HEK293T (cell line): ENCODE results near the gene CLEC16A.

Experiments
- CTCF ChIA-PET: fragments of 350-600 bp; formaldehyde crosslinking; extraction: SDS; loops from one replicate; lab custom pipeline; 2021; ENCODE audit warnings: antibody characterized with exemption, inconsistent platforms; lab: Yijun Ruan, JAX
- POLR2A ChIA-PET: fragments of 350-600 bp; formaldehyde crosslinking; extraction: SDS; loops from one replicate; lab custom pipeline; 2020; ENCODE audit warnings: antibody characterized with exemption, inconsistent platforms; lab: Yijun Ruan, JAX
- DNase-seq: peaks from one replicate; pipeline ENCODE4 v3.0.0; 2012; ENCODE audit warnings: mixed read lengths; ENCODE audit errors: extremely low spot score
- ARNT ChIP-seq: fragments of 450-650 bp; IDR thresholded peaks from 2 replicates; pipeline ENCODE4 v1.6.1; 2017; ENCODE audit warnings: mild to moderate bottlenecking
- BHLHE40 ChIP-seq: fragments of 450-650 bp; IDR thresholded peaks from 2 replicates; pipeline ENCODE4 v1.6.1; 2016; ENCODE audit warnings: mild to moderate bottlenecking, moderate library complexity, borderline replicate concordance
- CTBP1 ChIP-seq: fragments of 450-650 bp; IDR thresholded peaks from 2 replicates; pipeline ENCODE4 v1.6.1; 2016; ENCODE audit warnings: borderline replicate concordance
- ELF4 ChIP-seq: fragments of 450-650 bp; IDR thresholded peaks from 2 replicates; pipeline ENCODE4 v1.6.1; 2017; ENCODE audit warnings: antibody characterized with exemption
- FOXA1 ChIP-seq: fragments of 450-650 bp; IDR thresholded peaks from 2 replicates; pipeline ENCODE4 v1.6.1; 2016; ENCODE audit warnings: mild to moderate bottlenecking
- FOXK2 ChIP-seq: fragments of 450-650 bp; IDR thresholded peaks from 2 replicates; pipeline ENCODE4 v1.6.1; 2016; ENCODE audit warnings: mild to moderate bottlenecking
- FOXM1 ChIP-seq: fragments of 450-650 bp; IDR thresholded peaks from 2 replicates; pipeline ENCODE4 v1.6.1; 2017; ENCODE audit warnings: mild to moderate bottlenecking, borderline replicate concordance
- HDGF ChIP-seq: fragments of 450-650 bp; IDR thresholded peaks from 2 replicates; pipeline ENCODE4 v1.6.1; 2017; ENCODE audit warnings: antibody characterized with exemption, borderline replicate concordance
- L3MBTL2 ChIP-seq: fragments of 450-650 bp; conservative IDR thresholded peaks from 2 replicates; pipeline ENCODE4 v1.6.1; 2016; ENCODE audit warnings: mild to moderate bottlenecking
- LEF1 ChIP-seq: fragments of 450-650 bp; IDR thresholded peaks from 2 replicates; pipeline ENCODE4 v1.6.1; 2017; ENCODE audit warnings: mild to moderate bottlenecking, borderline replicate concordance
- NFRKB ChIP-seq: fragments of 450-650 bp; IDR thresholded peaks from 2 replicates; pipeline ENCODE4 v1.6.1; 2016; ENCODE audit warnings: mild to moderate bottlenecking, moderate library complexity
- PKNOX1 ChIP-seq: fragments of 450-650 bp; IDR thresholded peaks from 2 replicates; pipeline ENCODE4 v1.6.1; 2016
- SP1 ChIP-seq: fragments of 450-650 bp; IDR thresholded peaks from 2 replicates; pipeline ENCODE4 v1.6.1; 2017
- SUZ12 ChIP-seq: fragments of 450-650 bp; IDR thresholded peaks from 2 replicates; pipeline ENCODE4 v1.6.1; 2016; ENCODE audit warnings: mild to moderate bottlenecking
- TARDBP ChIP-seq: fragments of 450-650 bp; IDR thresholded peaks from 2 replicates; pipeline ENCODE4 v1.6.1; 2016
- ZNF384 ChIP-seq: fragments of 450-650 bp; IDR thresholded peaks from 2 replicates; pipeline ENCODE4 v1.6.1; 2016

CLEC16A gene

GRCh38 chr16:11190588-11191560 lies 246.5 kb downstream of the CLEC16A start:
- no peak for DNase-seq
- TF ChIP-seq SP1 (no peak), BHLHE40 (no peak), FOXK2 (no peak), FOXA1 (no peak), HDGF (no peak), NFRKB (no peak), ARNT (no peak), ZNF384 (no peak), FOXM1 (no peak), ELF4 (no peak), CTBP1 (no peak), TARDBP (no peak), L3MBTL2 (no peak), LEF1 (no peak)
- POLR2A ChIA-PET: no interaction called here
- CTCF ChIA-PET: interaction anchor here (1.4 kb wide), 2 partner anchors 10 kb away, joined by 4 to 5 read pairs; no protein-coding TSS in a partner anchor

- ChIA-PET POLR2A (no interaction called here), CTCF (interaction anchor here (1.4 kb wide), 1 partner anchor 9 kb away, joined by 4 read pairs; no protein-coding TSS in a partner anchor)
- DNase-seq: no peak
- TF ChIP-seq FOXK2: no peak
- TF ChIP-seq BHLHE40: no peak
- TF ChIP-seq HDGF: no peak
- TF ChIP-seq CTBP1: no peak
- no peak for TF ChIP-seq ELF4
- TF ChIP-seq ZNF384: no peak
- TF ChIP-seq PKNOX1: no peak
- TF ChIP-seq NFRKB: no peak
- TF ChIP-seq L3MBTL2: no peak
- TF ChIP-seq ARNT: no peak
- no peak for TF ChIP-seq LEF1
- no peak for TF ChIP-seq FOXM1
- TF ChIP-seq FOXA1: no peak
- TF ChIP-seq SUZ12: no peak
- TF ChIP-seq TARDBP: no peak
- TF ChIP-seq SP1: no peak
Measured at GRCh38 chr16:11191665-11192064, 247.3 kb downstream of the CLEC16A start.

- TF ChIP-seq SP1 (no peak), TARDBP (no peak), ARNT (no peak), ZNF384 (no peak), FOXK2 (no peak), ELF4 (no peak), L3MBTL2 (no peak), PKNOX1 (no peak), LEF1 (no peak), HDGF (no peak)
- CTCF ChIA-PET: no interaction called here
- no peak for DNase-seq
- POLR2A ChIA-PET: no interaction called here
Measured at GRCh38 chr16:11193494-11193893, 249.1 kb downstream of the CLEC16A start.

- POLR2A ChIA-PET: no interaction called here
Measured at GRCh38 chr16:11194913-11195312, 250.5 kb downstream of the CLEC16A start.

GRCh38 chr16:11196286-11196828 lies 252.0 kb downstream of the CLEC16A start:
- CTCF ChIA-PET: no interaction called here
- TF ChIP-seq HDGF (no peak), FOXK2 (no peak), NFRKB (no peak), TARDBP (no peak), ZNF384 (no peak), SUZ12 (no peak), ARNT (no peak)
- no peak for DNase-seq
- POLR2A ChIA-PET: no interaction called here

More at GRCh38 chr16:11194913-11195312, 250.5 kb downstream of the CLEC16A start:
- DNase-seq: no peak
- CTCF ChIA-PET: interaction anchor here (0.7 kb wide), 1 partner anchor 14 kb away, joined by 3 read pairs; no protein-coding TSS in a partner anchor
- TF ChIP-seq ZNF384 (no peak), LEF1 (no peak), BHLHE40 (no peak), ELF4 (no peak), PKNOX1 (no peak), FOXM1 (no peak), L3MBTL2 (no peak), FOXK2 (no peak), HDGF (no peak), NFRKB (no peak), CTBP1 (no peak), FOXA1 (no peak), TARDBP (no peak), SUZ12 (no peak), ARNT (no peak), SP1 (no peak)

GRCh38 chr16:11198375-11198774 lies 254.0 kb downstream of the CLEC16A start:
- ChIA-PET POLR2A (no interaction called here), CTCF (no interaction called here)
- TF ChIP-seq SP1: no peak
- no peak for TF ChIP-seq PKNOX1
- no peak for TF ChIP-seq LEF1
- no peak for TF ChIP-seq FOXA1
- TF ChIP-seq NFRKB: no peak
- no peak for TF ChIP-seq FOXK2
- no peak for DNase-seq
